Fibroblast of mammary gland (primary cell): ENCODE data around the gene PASK.

Source experiments
- DNase-seq: peaks from one replicate; pipeline ENCODE4 v3.0.0-alpha.2; 2010; ENCODE audit warnings: low read depth
- H3K4me3 ChIP-seq: 2 replicates; pipeline ENCODE4 v1.5.1; 2011; ENCODE audit warnings: low read depth, mild to moderate bottlenecking, low read length, moderate library complexity; ENCODE audit not compliant: control insufficient read depth
- CTCF ChIP-seq: conservative IDR thresholded peaks from 2 replicates; pipeline ENCODE4 v1.5.1; 2011; ENCODE audit warnings: low read depth, low read length, inconsistent platforms; ENCODE audit not compliant: control insufficient read depth, insufficient read depth

Gene PASK

GRCh38 chr2:241141214-241141770, 8.0 kb downstream of the PASK start:
- TF ChIP-seq CTCF, result no peak
- H3K4me3 ChIP-seq, result no peak overlapping the region
- no peak for DNase-seq

- TF ChIP-seq CTCF, result no peak
- DNase-seq, result no peak
These were observed 8.8 kb downstream of the PASK start for GRCh38 chr2:241140445-241140840.

GRCh38 chr2:241139531-241140444, 9.5 kb downstream of the PASK start:
- no peak for TF ChIP-seq CTCF
- H3K4me3 ChIP-seq, result no peak overlapping the region
- DNase-seq, result no peak

More at GRCh38 chr2:241140445-241140840, 8.8 kb downstream of the PASK start:
- H3K4me3 ChIP-seq, result no peak overlapping the region

- no peak for DNase-seq
- no peak for TF ChIP-seq CTCF
- no peak overlapping the region for H3K4me3 ChIP-seq
These were observed 10.8 kb downstream of the PASK start for GRCh38 chr2:241138471-241138870.

GRCh38 chr2:241137276-241138190, 11.7 kb downstream of the PASK start:
- TF ChIP-seq CTCF, result no peak
- H3K4me3 ChIP-seq, result no peak overlapping the region
- no peak for DNase-seq

GRCh38 chr2:241136661-241137260, 12.5 kb downstream of the PASK start:
- TF ChIP-seq CTCF, result no peak
- no peak overlapping the region for H3K4me3 ChIP-seq
- no peak for DNase-seq
